K562 (cell line): ENCODE data around the gene FRMD4B. TPM values are rescaled to one million over a fixed set of nuclear protein-coding genes. Genes with fewer than 3 reads are reported as not detected.

Experiments used
- ATAC-seq: fragments of 200-7000 bp; cut with Tn5 transposase; 3 replicates; pipeline ENCODE4 v1.9.1; 2020; ENCODE audit warnings: moderate library complexity
- BruUV-seq: library from RNA; stranded (reverse); fragments of 400-500 nt; replicated peaks from 2 replicates; lab custom pipeline; 2021; lab: Mats Ljungman, UMichigan
- CTCF ChIA-PET: fragments of 300-600 bp; formaldehyde crosslinking; extraction: SDS; loops from one replicate; lab custom pipeline; 2021; ENCODE audit warnings: low intra/inter-chr PET ratio; lab: Yijun Ruan, JAX
- POLR2A ChIA-PET: fragments of 300-600, 350-650 bp; sonication (Branson Sonifier 250); formaldehyde crosslinking; extraction: SDS; loops from one replicate; lab custom pipeline; 2021; ENCODE audit warnings: antibody characterized with exemption, inconsistent platforms; lab: Yijun Ruan, JAX
- DNase-seq, 4 experiments: peaks; one replicate each; pipeline versions ENCODE4 v3.0.0 to v3.0.0-alpha.2; 2011 to 2018; ENCODE audit warnings: low spot score in 3 of 4, mixed read lengths in 3 of 4; ENCODE audit errors: extremely low read depth in 1 of 4
- FAIRE-seq: peaks from 2 replicates; lab custom pipeline; 2011; peaks lifted over from hg19 to GRCh38; lab: Jason Lieb, UNC
- H2AFZ ChIP-seq: 2 replicates; pipeline ENCODE4 v1.6.0; 2011; ENCODE audit warnings: low read depth, low read length, control low read depth, inconsistent platforms
- H3K27ac ChIP-seq: fragments of 200-600 bp; 3 replicates; pipeline ENCODE4 v1.8.0; 2011; ENCODE audit warnings: low read depth, mild to moderate bottlenecking, control low read depth, inconsistent platforms, low read length, moderate library complexity, mixed read lengths; ENCODE audit errors: extremely low read depth
- H3K27me3 ChIP-seq, 2 experiments: fragments of 300-600 bp in 1 of 2; 2 replicates in 1 of 2; 3 replicates in 1 of 2; pipeline versions ENCODE4 v1.6.0 to v1.8.0; 2011; ENCODE audit warnings: inconsistent platforms in 2 of 2, low read length in 2 of 2, mild to moderate bottlenecking in 1 of 2, mixed read lengths in 1 of 2, moderate library complexity in 1 of 2; ENCODE audit not compliant: control insufficient read depth in 2 of 2, insufficient read depth in 2 of 2
- H3K36me3 ChIP-seq: fragments of 300-600 bp; 3 replicates; pipeline ENCODE4 v1.8.0; 2011; ENCODE audit warnings: mild to moderate bottlenecking, low read length, inconsistent platforms; ENCODE audit not compliant: control insufficient read depth, insufficient read depth
- H3K4me1 ChIP-seq, 2 experiments: fragments of 200-600 bp in 1 of 2; replicated peaks in 1 of 2; 2 replicates in 1 of 2; 3 replicates in 1 of 2; pipeline versions ENCODE4 v1.5.1 to v1.8.0; 2011; ENCODE audit warnings: inconsistent platforms in 2 of 2, low read length in 2 of 2, mild to moderate bottlenecking in 1 of 2, mixed read lengths in 1 of 2, moderate library complexity in 1 of 2; ENCODE audit not compliant: control insufficient read depth in 2 of 2, insufficient read depth in 2 of 2
- H3K4me2 ChIP-seq: 2 replicates; pipeline ENCODE4 v1.6.1; 2011; ENCODE audit warnings: low read length, control low read depth, inconsistent platforms, mixed read lengths; ENCODE audit not compliant: insufficient read depth
- H3K4me3 ChIP-seq: fragments of 200-600 bp; sonication (generic), shearing (Covaris generic); 2 replicates; pipeline ENCODE4 v1.5.1; 2016; ENCODE audit warnings: control low read depth, inconsistent platforms
- H3K79me2 ChIP-seq: fragments of 200-600 bp; 3 replicates; pipeline ENCODE4 v1.8.0; 2011; ENCODE audit warnings: low read length, inconsistent platforms; ENCODE audit not compliant: control insufficient read depth, insufficient read depth
- H3K9ac ChIP-seq, 2 experiments: 2 replicates each; pipeline versions ENCODE4 v1.6.0 to v1.6.1; 2011; ENCODE audit warnings: low read depth in 2 of 2, low read length in 2 of 2, control low read depth in 1 of 2, inconsistent platforms in 1 of 2, mild to moderate bottlenecking in 1 of 2, mixed read lengths in 1 of 2; ENCODE audit not compliant: insufficient read depth in 1 of 2
- H3K9me1 ChIP-seq: one replicate; pipeline ENCODE4 v1.6.0; 2011; ENCODE audit warnings: inconsistent platforms, mild to moderate bottlenecking, low read length, moderate library complexity; ENCODE audit not compliant: control insufficient read depth, insufficient read depth
- H3K9me3 ChIP-seq: replicated peaks from 2 replicates; pipeline ENCODE4 v1.5.1; 2011; ENCODE audit warnings: low read depth, low read length, inconsistent platforms; ENCODE audit not compliant: control insufficient read depth, insufficient read depth
- H4K20me1 ChIP-seq: replicated peaks from 2 replicates; pipeline ENCODE4 v1.6.1; 2011; ENCODE audit warnings: low read length, inconsistent platforms, mixed read lengths; ENCODE audit not compliant: control insufficient read depth, insufficient read depth
- E2F8 ChIP-seq: fragments of 450-650 bp; IDR thresholded peaks from 2 replicates; pipeline ENCODE4 v1.7.1; 2018; ENCODE audit warnings: mild to moderate bottlenecking, low read depth; ENCODE audit not compliant: partially characterized antibody
- ESRRA ChIP-seq: fragments of 450-650 bp; IDR thresholded peaks from 2 replicates; pipeline ENCODE4 v1.6.1; 2014; ENCODE audit warnings: low read depth, mild to moderate bottlenecking, moderate library complexity, borderline replicate concordance
- HDAC6 ChIP-seq: IDR thresholded peaks from 2 replicates; pipeline ENCODE4 v1.6.1; 2012; ENCODE audit warnings: low read depth, mild to moderate bottlenecking, control low read depth, inconsistent platforms, low read length, moderate library complexity
- HEY1 ChIP-seq: fragments of 250-450 bp; sonication (Bioruptor Pico); IDR thresholded peaks from 2 replicates; pipeline ENCODE4 v1.5.0; 2020; ENCODE audit warnings: mild to moderate bottlenecking, moderate library complexity, borderline replicate concordance
- IRF9 ChIP-seq: fragments of 450-650 bp; IDR thresholded peaks from 2 replicates; pipeline ENCODE4 v1.6.1; 2016; ENCODE audit warnings: missing biosample characterization, missing genetic modification characterization
- STAT5A ChIP-seq: IDR thresholded peaks from 2 replicates; pipeline ENCODE4 v1.6.1; 2012; ENCODE audit warnings: low read length, inconsistent platforms, borderline replicate concordance
- SUPT5H ChIP-seq: fragments of 450-650 bp; IDR thresholded peaks from 2 replicates; pipeline ENCODE4 v1.6.1; 2016
- ZEB2 ChIP-seq: fragments of 450-650 bp; IDR thresholded peaks from 2 replicates; pipeline ENCODE4 v1.6.1; 2016
- ZFP30 ChIP-seq: fragments of 250-450 bp; sonication (Bioruptor Pico); IDR thresholded peaks from 2 replicates; pipeline ENCODE4 v1.8.0; 2022; ENCODE audit warnings: moderate library complexity, mild to moderate bottlenecking, inconsistent platforms, borderline replicate concordance
- ZKSCAN3 ChIP-seq: fragments of 250-450 bp; sonication (Bioruptor Pico); IDR thresholded peaks from 2 replicates; pipeline ENCODE4 v1.4.0; 2020
- ZZZ3 ChIP-seq: fragments of 450-650 bp; IDR thresholded peaks from 2 replicates; pipeline ENCODE4 v1.6.1; 2016; ENCODE audit warnings: antibody characterized with exemption, mild to moderate bottlenecking, moderate library complexity
- WGBS: fragments of 100-300 bp; shearing (Covaris generic); methylation state at CpG from one replicate; pipeline ENCODE4 v1.1.6; 2016; ENCODE audit warnings: low coverage, mixed read lengths; ENCODE audit not compliant: insufficient coverage; ENCODE audit errors: missing lambda C conversion rate; 5-methylcytosine and 5-hydroxymethylcytosine counted together
- in situ Hi-C: fragments of 300-500 bp; cut with MboI; formaldehyde crosslinking; loops from 4 replicates; pipeline ENCODE4 v1.15.0; 2018; ENCODE audit warnings: inconsistent platforms, mixed read lengths
- intact Hi-C: fragments of 100-400 bp; cut with micrococcal nuclease; formaldehyde crosslinking; loops from 2 replicates; pipeline ENCODE4 v1.14.2; 2022
- polyA plus RNA-seq, 8 experiments: library from polyadenylated mRNA; depleted of rRNA in 4 of 8; stranded (reverse) in 5 of 8; unstranded in 3 of 8; fragments of >200 nt; fragmentation: Nextera tagmentation in 2 of 8; fragmentation: Illumina TruSeq in 1 of 8; extraction: Ambion mirVana in 2 of 8; extraction: Trizol in 1 of 8; gene quantifications; 2 replicates each; pipeline versions ENCODE4 v1.2.1 to v1.2.3, GENCODE V29; 2011 to 2014; ENCODE audit warnings: inconsistent platforms in 1 of 8, missing spikeins in 1 of 8
- total RNA-seq, 7 experiments: library from RNA; depleted of rRNA in 6 of 7; stranded (reverse); fragments of >200 nt in 6 of 7; fragmentation: Illumina TruSeq in 2 of 7; extraction: Trizol in 2 of 7; gene quantifications; 2 replicates each; pipeline versions ENCODE4 v1.2.1 to v1.2.3, GENCODE V29; 2011 to 2021; ENCODE audit warnings: low replicate concordance in 1 of 7
- TF ChIP-seq, protein P1 (sequence below): fragments of 250-450 bp; sonication (Bioruptor Pico); IDR thresholded peaks from 2 replicates; pipeline ENCODE4 v1.5.0; 2020; ENCODE audit warnings: mild to moderate bottlenecking, borderline replicate concordance

The FRMD4B gene
- total and polyA plus RNA-seq, 9 of the 15 experiments (the other 6 are each of a cell fraction or from before 2014, with no cell fraction given), result 0.03 to 0.09 (median 0.04) TPM; not detected in 3

GRCh38 chr3:69178082-69178481 is 207.8 kb downstream of the FRMD4B start:
- H3K9ac ChIP-seq, result no peak overlapping the region
- H3K79me2 ChIP-seq, result no peaks in the 10 kb centered on the region
- CTCF ChIA-PET, result no interaction called here
- POLR2A ChIA-PET, result interaction anchor here (1.0 kb wide), 1 partner anchor 13 kb away, joined by 6 read pairs; no protein-coding TSS in a partner anchor
- H2AFZ ChIP-seq, result no peak overlapping the region
- no peaks in the 10 kb centered on the region for H4K20me1 ChIP-seq
- H3K4me2 ChIP-seq, result no peak overlapping the region
- no peaks in the 10 kb centered on the region for H3K9me3 ChIP-seq
- intact Hi-C loops, result loop anchor here (10.0 kb wide), 1 partner anchor 67 kb away; no protein-coding TSS in a partner anchor
- no peak overlapping the region for H3K27ac ChIP-seq
- DNase-seq (no peak), ATAC-seq (no peak), FAIRE-seq (no peak)
- no TSS peak for BruUV-seq
- H3K36me3 ChIP-seq, result no peaks in the 10 kb centered on the region
- TF ChIP-seq ESRRA (no peak), ZZZ3 (no peak), STAT5A (no peak), HEY1 (CRISPR knock-in tag) (no peak), ZKSCAN3 (CRISPR knock-in tag) (no peak), SUPT5H (no peak), ZFP30 (CRISPR knock-in tag) (no peak), HDAC6 (no peak), IRF9 (tag) (no peak), ZEB2 (no peak), E2F8 (no peak)
- TF ChIP-seq, protein P1, sequence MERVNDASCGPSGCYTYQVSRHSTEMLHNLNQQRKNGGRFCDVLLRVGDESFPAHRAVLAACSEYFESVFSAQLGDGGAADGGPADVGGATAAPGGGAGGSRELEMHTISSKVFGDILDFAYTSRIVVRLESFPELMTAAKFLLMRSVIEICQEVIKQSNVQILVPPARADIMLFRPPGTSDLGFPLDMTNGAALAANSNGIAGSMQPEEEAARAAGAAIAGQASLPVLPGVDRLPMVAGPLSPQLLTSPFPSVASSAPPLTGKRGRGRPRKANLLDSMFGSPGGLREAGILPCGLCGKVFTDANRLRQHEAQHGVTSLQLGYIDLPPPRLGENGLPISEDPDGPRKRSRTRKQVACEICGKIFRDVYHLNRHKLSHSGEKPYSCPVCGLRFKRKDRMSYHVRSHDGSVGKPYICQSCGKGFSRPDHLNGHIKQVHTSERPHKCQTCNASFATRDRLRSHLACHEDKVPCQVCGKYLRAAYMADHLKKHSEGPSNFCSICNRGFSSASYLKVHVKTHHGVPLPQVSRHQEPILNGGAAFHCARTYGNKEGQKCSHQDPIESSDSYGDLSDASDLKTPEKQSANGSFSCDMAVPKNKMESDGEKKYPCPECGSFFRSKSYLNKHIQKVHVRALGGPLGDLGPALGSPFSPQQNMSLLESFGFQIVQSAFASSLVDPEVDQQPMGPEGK (CRISPR knock-in tag), result no peak
- WGBS, result 2% methylated on average over 4 of the region's 4 CpGs
- peaks cover 2 to 9% of the 10 kb centered on the region in 2 experiments; a peak in 3 of 5 replicates for H3K27me3 ChIP-seq
- no peaks in the 10 kb centered on the region; a peak in 1 of 5 replicates for H3K4me1 ChIP-seq
- in situ Hi-C loops, result no loop called here
- H3K9me1 ChIP-seq, result no peaks in the 10 kb centered on the region
- no peak overlapping the region for H3K4me3 ChIP-seq
